ENCODE measurements around the gene NAIF1. TPM values are rescaled to one million over a fixed set of nuclear protein-coding genes. Genes with fewer than 3 reads are reported as not detected.

The NAIF1 gene
- total RNA-seq, 2 experiments from 2014 or later: 8.6 to 14.9 TPM

DNA sequence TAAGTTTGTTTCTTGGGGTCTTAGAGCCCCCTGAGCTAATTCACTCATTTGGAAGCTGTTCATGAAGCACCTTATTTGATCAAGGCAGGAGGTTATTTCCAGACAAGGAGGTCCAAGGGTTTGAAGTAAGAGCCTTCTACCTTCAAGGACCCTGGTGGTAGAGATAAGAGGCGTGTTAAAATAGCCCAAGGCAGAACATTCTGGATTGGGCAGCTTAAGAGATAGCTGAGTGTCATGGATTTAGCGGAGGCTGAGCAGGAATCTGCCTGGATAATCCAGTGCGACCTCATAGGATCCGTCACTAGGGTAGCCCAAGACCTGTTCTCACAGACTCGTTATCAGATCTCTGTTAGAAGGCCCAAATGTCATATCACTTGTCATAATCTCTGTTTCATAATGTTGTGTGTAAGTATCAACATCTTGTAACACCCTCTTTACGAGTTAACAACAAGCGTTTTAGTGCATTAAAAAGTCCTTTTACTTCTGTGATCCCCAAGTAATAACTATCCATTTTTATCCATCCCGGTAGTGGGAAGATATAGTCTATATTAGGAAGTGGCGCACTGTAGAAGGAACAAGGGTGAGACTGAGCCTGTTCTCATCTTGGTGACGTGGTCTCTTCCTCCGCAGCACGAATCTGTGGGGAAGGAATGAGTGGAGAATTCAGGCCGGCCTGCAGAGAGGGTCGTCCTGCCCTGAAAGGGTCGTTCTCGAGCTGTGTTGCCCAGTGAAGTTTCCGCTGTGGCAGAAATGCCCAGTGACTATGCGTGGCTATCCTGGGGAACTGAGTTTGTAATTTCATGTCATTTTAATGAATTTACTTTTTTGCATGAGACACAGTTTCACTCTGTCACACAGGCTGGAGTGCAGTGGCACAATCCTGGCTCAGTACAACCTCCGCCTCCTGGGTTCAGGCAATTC lies 29.8 kb upstream of the NAIF1 start:
- Histone ChIP-seq H3K36me3 (ENCODE audit: insufficient read depth, low read length) (peaks cover 50% of the 10 kb centered on the region; the same call in 1 of the 2 replicates), H3K27ac (ENCODE audit: low read depth, low read length, poor library complexity, severe bottlenecking) (no peak overlapping the region), H3K9me3 (ENCODE audit: low read length) (no peaks in the 10 kb centered on the region), H3K4me3 (ENCODE audit: low read depth, low read length, poor library complexity, severe bottlenecking) (no peak overlapping the region), H3K79me2 (ENCODE audit: insufficient read depth, low read depth, low read length) (peaks cover 45% of the 10 kb centered on the region), H2AFZ (ENCODE audit: low read length) (no peak overlapping the region), H3K9me2 (ENCODE audit: insufficient read depth, low read length) (no peaks in the 10 kb centered on the region), H3K4me2 (ENCODE audit: low read length) (no peak overlapping the region), H3K4me1 (ENCODE audit: insufficient read depth, low read length, poor library complexity, severe bottlenecking) (peaks cover 23% of the 10 kb centered on the region), H4K20me1 (ENCODE audit: insufficient read depth, low read length) (peaks cover 5% of the 10 kb centered on the region)
- intact Hi-C loops (cut with micrococcal nuclease; ENCODE audit: unreplicated experiment): no loop called here
- no TSS peak for BruUV-seq (replicated peaks)
- TF ChIP-seq EZH2phosphoT487 (IDR thresholded peaks at IDR 0.05; ENCODE audit: borderline replicate concordance, low read depth, low read length): no peak
- TF ChIP-seq, protein P1, sequence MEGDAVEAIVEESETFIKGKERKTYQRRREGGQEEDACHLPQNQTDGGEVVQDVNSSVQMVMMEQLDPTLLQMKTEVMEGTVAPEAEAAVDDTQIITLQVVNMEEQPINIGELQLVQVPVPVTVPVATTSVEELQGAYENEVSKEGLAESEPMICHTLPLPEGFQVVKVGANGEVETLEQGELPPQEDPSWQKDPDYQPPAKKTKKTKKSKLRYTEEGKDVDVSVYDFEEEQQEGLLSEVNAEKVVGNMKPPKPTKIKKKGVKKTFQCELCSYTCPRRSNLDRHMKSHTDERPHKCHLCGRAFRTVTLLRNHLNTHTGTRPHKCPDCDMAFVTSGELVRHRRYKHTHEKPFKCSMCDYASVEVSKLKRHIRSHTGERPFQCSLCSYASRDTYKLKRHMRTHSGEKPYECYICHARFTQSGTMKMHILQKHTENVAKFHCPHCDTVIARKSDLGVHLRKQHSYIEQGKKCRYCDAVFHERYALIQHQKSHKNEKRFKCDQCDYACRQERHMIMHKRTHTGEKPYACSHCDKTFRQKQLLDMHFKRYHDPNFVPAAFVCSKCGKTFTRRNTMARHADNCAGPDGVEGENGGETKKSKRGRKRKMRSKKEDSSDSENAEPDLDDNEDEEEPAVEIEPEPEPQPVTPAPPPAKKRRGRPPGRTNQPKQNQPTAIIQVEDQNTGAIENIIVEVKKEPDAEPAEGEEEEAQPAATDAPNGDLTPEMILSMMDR (conservative IDR thresholded peaks at IDR 0.05; ENCODE audit: low read length): no peak
- CTCF ChIA-PET (ENCODE audit: unreplicated experiment): no interaction called here
- POLR2A ChIA-PET: interaction anchor here (1.2 kb wide), 1 partner anchor 76 kb away, joined by 3 read pairs; no protein-coding TSS in a partner anchor
- no peak for DNase-seq (ENCODE audit: low spot score)

DNA sequence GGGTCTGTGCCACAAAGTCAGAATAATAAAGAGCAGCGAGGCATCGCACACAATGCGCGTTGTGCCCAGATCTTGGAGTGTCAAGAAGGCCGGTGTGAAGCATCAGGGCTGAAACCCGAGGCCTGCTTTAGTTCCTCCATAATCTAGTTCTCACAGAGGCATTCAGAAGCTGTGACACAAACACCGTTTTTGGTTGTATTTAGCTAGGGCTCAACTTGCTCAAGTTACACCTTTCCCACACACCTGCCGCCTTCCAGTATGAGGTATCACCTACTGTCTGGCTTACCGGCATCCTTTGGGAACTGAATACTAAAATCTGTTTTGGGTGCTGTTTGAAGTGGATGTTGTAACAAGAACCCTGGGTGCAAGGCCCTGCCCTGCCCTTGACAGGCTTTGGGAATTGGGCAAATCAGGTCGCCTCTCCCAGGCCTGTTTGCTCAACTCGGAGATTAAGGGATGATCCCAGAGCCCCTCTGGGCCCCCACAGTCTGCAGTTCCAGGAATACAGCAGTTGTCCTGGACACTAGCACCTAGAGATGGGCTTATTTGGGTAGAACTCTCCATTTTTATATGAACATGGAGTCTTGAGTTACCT lies 27.9 kb upstream of the NAIF1 start:
- TF ChIP-seq, protein P1 (conservative IDR thresholded peaks at IDR 0.05; ENCODE audit: low read length): no peak
- TF ChIP-seq EZH2phosphoT487 (IDR thresholded peaks at IDR 0.05; ENCODE audit: borderline replicate concordance, low read depth, low read length): no peak
- peaks cover 23% of the 10 kb centered on the region for H3K4me1 ChIP-seq (ENCODE audit: insufficient read depth, low read length, poor library complexity, severe bottlenecking)
- peaks cover 49% of the 10 kb centered on the region for H3K79me2 ChIP-seq (ENCODE audit: insufficient read depth, low read depth, low read length)
- H3K27ac ChIP-seq (ENCODE audit: low read depth, low read length, poor library complexity, severe bottlenecking): no peak overlapping the region
- DNase-seq (ENCODE audit: low spot score): no peak
- no peaks in the 10 kb centered on the region for H3K9me2 ChIP-seq (ENCODE audit: insufficient read depth, low read length)
- no peaks in the 10 kb centered on the region for H3K9me3 ChIP-seq (ENCODE audit: low read length)
- H3K4me3 ChIP-seq (ENCODE audit: low read depth, low read length, poor library complexity, severe bottlenecking): no peak overlapping the region
- H3K36me3 ChIP-seq (ENCODE audit: insufficient read depth, low read length): peaks cover 34% of the 10 kb centered on the region; the same call in 1 of the 2 replicates
- POLR2A ChIA-PET: no interaction called here
- H2AFZ ChIP-seq (ENCODE audit: low read length): no peak overlapping the region
- H3K4me2 ChIP-seq (ENCODE audit: low read length): no peak overlapping the region
- BruUV-seq (replicated peaks): no TSS peak
- CTCF ChIA-PET (ENCODE audit: unreplicated experiment): no interaction called here
- peaks cover 5% of the 10 kb centered on the region for H4K20me1 ChIP-seq (ENCODE audit: insufficient read depth, low read length)
- intact Hi-C loops (cut with micrococcal nuclease; ENCODE audit: unreplicated experiment): no loop called here
